ENCODE measurements around the gene C6orf163. TPM values are rescaled to one million over a fixed set of nuclear protein-coding genes. Genes with fewer than 3 reads are reported as not detected.

C6orf163 gene
- total and polyA plus RNA-seq, 2 of the 13 experiments (the other 11 are each of a cell fraction or from before 2014, with no cell fraction given): 0.62 to 1.8 TPM

DNA sequence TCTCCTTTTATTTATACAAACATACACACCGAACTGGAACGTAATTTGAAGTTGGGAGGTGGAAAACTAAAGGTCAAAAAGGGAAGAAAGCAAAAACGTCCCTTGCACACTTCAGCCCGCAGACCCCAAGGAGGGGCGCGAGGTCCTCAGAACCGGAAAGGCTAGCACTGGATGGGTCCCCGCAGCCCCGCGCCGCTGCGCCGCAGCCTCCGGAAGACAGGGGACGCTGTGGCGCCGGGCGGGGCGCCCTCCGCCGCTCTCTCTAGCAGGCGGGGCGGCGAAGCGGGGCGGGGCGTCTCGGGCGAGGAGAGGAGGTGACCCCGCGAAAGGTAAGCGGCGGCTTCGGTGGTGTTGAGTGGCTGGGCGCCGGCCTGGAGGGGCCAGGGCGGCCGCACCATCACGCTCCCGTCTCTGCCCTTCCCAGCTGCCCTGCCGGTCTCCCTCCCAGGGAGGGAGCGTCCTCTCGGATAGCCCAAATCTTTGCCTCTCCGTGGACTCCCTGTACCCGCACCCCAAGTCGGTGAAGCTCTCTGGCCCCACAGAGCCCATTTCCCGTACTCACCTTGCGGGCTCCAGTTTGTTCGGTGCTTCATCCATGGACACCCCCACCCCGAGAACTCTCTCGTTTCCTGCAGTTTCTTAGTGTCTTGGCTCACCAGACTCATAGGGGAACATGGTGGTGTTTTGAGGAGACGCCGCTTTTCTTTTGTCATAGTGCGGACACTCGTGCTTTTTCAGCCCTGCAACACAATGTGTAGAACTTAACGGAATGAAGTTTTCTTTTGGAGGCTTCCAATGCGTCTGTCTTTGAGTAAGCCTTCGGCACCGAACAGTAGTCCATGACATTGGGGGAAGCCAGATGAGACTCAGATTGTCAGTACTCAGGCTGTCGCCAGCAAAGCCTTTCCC, 22.1 kb upstream of the C6orf163 start, which contains the start of gene SMIM8 (continued):
- TF ChIP-seq ZHX2 (IDR thresholded peaks at IDR 0.05; ENCODE audit: low read depth) (no peak; the same call in 1 of the 2 replicates), ZHX2 (CRISPR knock-in tag; IDR thresholded peaks at IDR 0.05; ENCODE audit: borderline replicate concordance) (peak; percentile 66; the same call in 1 of the 2 replicates), MXD1 (CRISPR knock-in tag; IDR thresholded peaks at IDR 0.05) (peak; percentile 71; the same call in 1 of the 2 replicates), TARDBP (CRISPR knock-in tag; IDR thresholded peaks at IDR 0.05) (peak; percentile 60; the same call in 1 of the 2 replicates), CTCF (CRISPR knock-in tag; IDR thresholded peaks at IDR 0.05) (peak; percentile 94), ZNF709 (CRISPR knock-in tag; IDR thresholded peaks at IDR 0.05) (peak; percentile 78; the same call in 1 of the 2 replicates), SMAD3 (CRISPR knock-in tag; IDR thresholded peaks at IDR 0.05) (0 out of 2 replicates have a peak, but pooled peaks have one; percentile 26), PAWR (CRISPR knock-in tag; IDR thresholded peaks at IDR 0.05; ENCODE audit: borderline replicate concordance) (no peak), FIP1L1 (IDR thresholded peaks at IDR 0.05; ENCODE audit: borderline replicate concordance, insufficient read depth, low read depth, low read length) (no peak), RXRA (CRISPR knock-in tag; IDR thresholded peaks at IDR 0.05) (peak; percentile 80), ZNF326 (CRISPR knock-in tag; IDR thresholded peaks at IDR 0.05; ENCODE audit: borderline replicate concordance) (no peak), MYC (CRISPR knock-in tag; IDR thresholded peaks at IDR 0.05; ENCODE audit: borderline replicate concordance) (peak; percentile 73)
- TF ChIP-seq, protein P1, sequence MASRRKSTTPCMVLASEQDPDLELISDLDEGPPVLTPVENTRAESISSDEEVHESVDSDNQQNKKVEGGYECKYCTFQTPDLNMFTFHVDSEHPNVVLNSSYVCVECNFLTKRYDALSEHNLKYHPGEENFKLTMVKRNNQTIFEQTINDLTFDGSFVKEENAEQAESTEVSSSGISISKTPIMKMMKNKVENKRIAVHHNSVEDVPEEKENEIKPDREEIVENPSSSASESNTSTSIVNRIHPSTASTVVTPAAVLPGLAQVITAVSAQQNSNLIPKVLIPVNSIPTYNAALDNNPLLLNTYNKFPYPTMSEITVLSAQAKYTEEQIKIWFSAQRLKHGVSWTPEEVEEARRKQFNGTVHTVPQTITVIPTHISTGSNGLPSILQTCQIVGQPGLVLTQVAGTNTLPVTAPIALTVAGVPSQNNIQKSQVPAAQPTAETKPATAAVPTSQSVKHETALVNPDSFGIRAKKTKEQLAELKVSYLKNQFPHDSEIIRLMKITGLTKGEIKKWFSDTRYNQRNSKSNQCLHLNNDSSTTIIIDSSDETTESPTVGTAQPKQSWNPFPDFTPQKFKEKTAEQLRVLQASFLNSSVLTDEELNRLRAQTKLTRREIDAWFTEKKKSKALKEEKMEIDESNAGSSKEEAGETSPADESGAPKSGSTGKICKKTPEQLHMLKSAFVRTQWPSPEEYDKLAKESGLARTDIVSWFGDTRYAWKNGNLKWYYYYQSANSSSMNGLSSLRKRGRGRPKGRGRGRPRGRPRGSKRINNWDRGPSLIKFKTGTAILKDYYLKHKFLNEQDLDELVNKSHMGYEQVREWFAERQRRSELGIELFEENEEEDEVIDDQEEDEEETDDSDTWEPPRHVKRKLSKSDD (CRISPR knock-in tag; IDR thresholded peaks at IDR 0.05; ENCODE audit: low read depth): no peak
- TF ChIP-seq, protein P2, sequence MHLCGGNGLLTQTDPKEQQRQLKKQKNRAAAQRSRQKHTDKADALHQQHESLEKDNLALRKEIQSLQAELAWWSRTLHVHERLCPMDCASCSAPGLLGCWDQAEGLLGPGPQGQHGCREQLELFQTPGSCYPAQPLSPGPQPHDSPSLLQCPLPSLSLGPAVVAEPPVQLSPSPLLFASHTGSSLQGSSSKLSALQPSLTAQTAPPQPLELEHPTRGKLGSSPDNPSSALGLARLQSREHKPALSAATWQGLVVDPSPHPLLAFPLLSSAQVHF (CRISPR knock-in tag; IDR thresholded peaks at IDR 0.05): peak; percentile 52; the same call in 1 of the 2 replicates
